Body of pancreas (tissue), 4 donors: ENCODE results near the gene NUP188. TPM values are rescaled to one million over a fixed set of nuclear protein-coding genes. Genes with fewer than 3 reads are reported as not detected.

Experiments used
- ATAC-seq: fragments of 150-250 bp; one replicate; pipeline ENCODE4 v1.9.1; 2016
- DNase-seq, 4 donors: peaks; one replicate each; pipeline ENCODE4 v3.0.0-alpha.2; 2019
- H3K27ac ChIP-seq, 4 donors: fragments of 200-600 bp; sonication (generic); 1 replicate in 3 of 4; 2 replicates in 1 of 4; pipeline versions ENCODE4 v1.5.1 to v1.6.1; 2016 to 2019; ENCODE audit warnings: mild to moderate bottlenecking in 1 of 4, mixed read lengths in 1 of 4, moderate library complexity in 1 of 4
- H3K27me3 ChIP-seq, 2 donors: fragments of 200-600 bp; sonication (generic); one replicate each; pipeline ENCODE4 v1.6.0; 2016; ENCODE audit warnings: mild to moderate bottlenecking in 1 of 2
- H3K36me3 ChIP-seq, 2 donors: fragments of 200-600 bp; sonication (generic); replicated peaks in 1 of 2; 2 replicates each; pipeline ENCODE4 v1.5.1; 2016; ENCODE audit warnings: low read depth in 2 of 2; ENCODE audit not compliant: insufficient read depth in 1 of 2
- H3K4me1 ChIP-seq: fragments of 200-600 bp; sonication (generic); one replicate; pipeline ENCODE4 v1.6.0; 2016
- H3K4me3 ChIP-seq, 2 donors: fragments of 200-600 bp; sonication (generic); 1 replicate in 1 of 2; 2 replicates in 1 of 2; pipeline ENCODE4 v1.5.1; 2016 to 2019
- H3K9me3 ChIP-seq, 3 donors: fragments of 200-600 bp; sonication (generic); 1 replicate in 2 of 3; 2 replicates in 1 of 3; pipeline ENCODE4 v1.5.1; 2016
- CTCF ChIP-seq, 7 experiments: fragments of 450-650 bp in 4 of 7; fragments of 200-600 bp in 3 of 7; sonication (generic) in 3 of 7; IDR thresholded peaks; one replicate each; pipeline ENCODE4 v1.5.1; 2016 to 2019; ENCODE audit warnings: antibody characterized with exemption in 7 of 7
- POLR2A ChIP-seq, 3 donors: fragments of 450-650 bp; IDR thresholded peaks; one replicate each; pipeline ENCODE4 v1.6.1; 2016; ENCODE audit warnings: antibody characterized with exemption in 3 of 3, mild to moderate bottlenecking in 2 of 3
- WGBS, 2 donors: methylation state at CpG; one replicate each; pipeline ENCODE4 v1.1.5; 2017; 5-methylcytosine and 5-hydroxymethylcytosine counted together
- intact Hi-C: fragments of 100-400 bp; cut with DNase I; formaldehyde crosslinking; loops from one replicate; pipeline ENCODE4 v1.15.1; 2023
- total RNA-seq, 2 donors: library from RNA; depleted of rRNA; stranded (reverse); fragments of >200 nt; gene quantifications; one replicate each; pipeline ENCODE4 v1.1.0, GENCODE V29; 2016

Gene NUP188
- total RNA-seq, 2 donors from 2014 or later, result 15.2 to 18.9 TPM

- DNase-seq (no peak), ATAC-seq (no peak)
- 76 to 81% methylated on average over 4 of the region's 4 CpGs for WGBS, 2 donors
- no peak overlapping the region for H3K27ac ChIP-seq
- H3K4me3 ChIP-seq, result no peak overlapping the region
- H3K4me1 ChIP-seq, result no peaks in the 10 kb centered on the region
- H3K27me3 ChIP-seq, result no peaks in the 10 kb centered on the region
- intact Hi-C loops, result no loop called here
- TF ChIP-seq CTCF (IDR thresholded peaks at IDR 0.05) (no peak), POLR2A (IDR thresholded peaks at IDR 0.05) (no peak)
- no peaks in the 10 kb centered on the region for H3K9me3 ChIP-seq
- H3K36me3 ChIP-seq, result peaks cover 15 to 17% of the 10 kb centered on the region in 2 donors
Observed at GRCh38 chr9:128972956-128973355, 25.5 kb downstream of the NUP188 start.

- Histone ChIP-seq H3K27ac (no peak overlapping the region), H3K27me3 (no peaks in the 10 kb centered on the region), H3K4me3 (no peak overlapping the region), H3K36me3 (peaks cover 9 to 42% of the 10 kb centered on the region in 2 donors), H3K4me1 (no peaks in the 10 kb centered on the region), H3K9me3 (no peaks in the 10 kb centered on the region)
- intact Hi-C loops, result no loop called here
- TF ChIP-seq POLR2A (IDR thresholded peaks at IDR 0.05), result no peak
- TF ChIP-seq CTCF (IDR thresholded peaks at IDR 0.05), result no peak
- DNase-seq, result no peak
- 84 to 89% methylated on average over 3 of the region's 3 CpGs for whole genome bisulfite sequencing, 2 donors
- ATAC-seq, result no peak
Observed at GRCh38 chr9:128979111-128979510, 31.6 kb downstream of the NUP188 start.

GRCh38 chr9:128983536-128983935, 36.0 kb downstream of the NUP188 start:
- peaks cover 14 to 62% of the 10 kb centered on the region in 2 donors for H3K36me3 ChIP-seq

GRCh38 chr9:128986671-128987070, 39.2 kb downstream of the NUP188 start:
- H3K27me3 ChIP-seq, result no peaks in the 10 kb centered on the region
- H3K9me3 ChIP-seq, result no peaks in the 10 kb centered on the region
- no peak overlapping the region for H3K4me3 ChIP-seq
- intact Hi-C loops, result no loop called here
- H3K36me3 ChIP-seq, result peaks cover 9 to 42% of the 10 kb centered on the region in 2 donors
- no peak overlapping the region for H3K27ac ChIP-seq
- DNase-seq, result no peak
- WGBS, 2 donors, result 78 to 97% methylated on average over 5 of the region's 5 CpGs
- no peaks in the 10 kb centered on the region for H3K4me1 ChIP-seq
- ATAC-seq, result no peak
- TF ChIP-seq POLR2A (IDR thresholded peaks at IDR 0.05), result no peak
- TF ChIP-seq CTCF (IDR thresholded peaks at IDR 0.05), result no peak

More at GRCh38 chr9:128983536-128983935, 36.0 kb downstream of the NUP188 start:
- no peaks in the 10 kb centered on the region for H3K27me3 ChIP-seq
- H3K4me3 ChIP-seq, result no peak overlapping the region
- DNase-seq, result no peak
- H3K9me3 ChIP-seq, result no peaks in the 10 kb centered on the region
- TF ChIP-seq CTCF (IDR thresholded peaks at IDR 0.05) (no peak), POLR2A (IDR thresholded peaks at IDR 0.05) (no peak)
- H3K27ac ChIP-seq, result no peak overlapping the region
- intact Hi-C loops, result no loop called here
- no peaks in the 10 kb centered on the region for H3K4me1 ChIP-seq
- ATAC-seq, result no peak
- 96 to 98% methylated on average over 8 of the region's 8 CpGs for WGBS, 2 donors

- ATAC-seq, result no peak
- Histone ChIP-seq H3K9me3 (no peaks in the 10 kb centered on the region), H3K27ac (no peak overlapping the region), H3K27me3 (no peaks in the 10 kb centered on the region), H3K36me3 (peaks cover 5 to 41% of the 10 kb centered on the region in 2 donors), H3K4me3 (no peak overlapping the region), H3K4me1 (no peaks in the 10 kb centered on the region)
- DNase-seq, result no peak
- intact Hi-C loops, result no loop called here
- TF ChIP-seq CTCF (IDR thresholded peaks at IDR 0.05), result no peak
- no peak for TF ChIP-seq POLR2A (IDR thresholded peaks at IDR 0.05)
- 89 to 90% methylated on average over 5 of the region's 5 CpGs for WGBS, 2 donors
Observed at GRCh38 chr9:128987805-128988204, 40.3 kb downstream of the NUP188 start.
